Panc1 (cell line): Measurements from ENCODE around the gene CACFD1.

Experiments
- CTCF ChIP-seq: fragments of 450-650 bp; IDR thresholded peaks from 2 replicates; pipeline ENCODE4 v1.5.1; 2017; ENCODE audit warnings: mild to moderate bottlenecking
- POLR2AphosphoS5 ChIP-seq: IDR thresholded peaks from 2 replicates; pipeline ENCODE4 v1.6.1; 2012; ENCODE audit warnings: mild to moderate bottlenecking, low read depth, low read length, moderate library complexity
- REST ChIP-seq, 2 experiments: IDR thresholded peaks; 2 replicates each; pipeline ENCODE4 v1.6.1; 2011 to 2012; ENCODE audit warnings: low read depth in 2 of 2, control low read depth in 1 of 2, low read length in 1 of 2, mild to moderate bottlenecking in 1 of 2, moderate library complexity in 1 of 2; ENCODE audit not compliant: insufficient read depth in 1 of 2
- SIN3A ChIP-seq: IDR thresholded peaks from 2 replicates; pipeline ENCODE4 v1.6.1; 2012; ENCODE audit warnings: low read depth, mild to moderate bottlenecking, low read length, moderate library complexity, borderline replicate concordance; ENCODE audit not compliant: insufficient read depth

- TF ChIP-seq CTCF (no peak), SIN3A (no peak), POLR2AphosphoS5 (no peak), REST (IDR thresholded peaks at IDR 0.05; ENCODE audit: insufficient read depth in 1 of 2, low read depth in 2 of 2, low read length in 1 of 2) (no peak)
Observed at GRCh38 chr9:133490865-133491655, 31.3 kb downstream of the CACFD1 start.
